Activated CD8-positive, alpha-beta memory T cell treated with anti-CD3 and anti-CD28 coated beads, Interleukin-2, amount 50 U/mL, for 4 hours (primary cell): Measurements from ENCODE around the gene KRT35.
"Not testable (repeated sequence)": the region's sequence is repeated elsewhere in the genome, so short reads cannot be mapped to it uniquely, and the experiment has no call there.

Experiments
- DNase-seq: peaks from one replicate; pipeline ENCODE4 v3.0.0-alpha.2; 2020

The KRT35 gene

DNA sequence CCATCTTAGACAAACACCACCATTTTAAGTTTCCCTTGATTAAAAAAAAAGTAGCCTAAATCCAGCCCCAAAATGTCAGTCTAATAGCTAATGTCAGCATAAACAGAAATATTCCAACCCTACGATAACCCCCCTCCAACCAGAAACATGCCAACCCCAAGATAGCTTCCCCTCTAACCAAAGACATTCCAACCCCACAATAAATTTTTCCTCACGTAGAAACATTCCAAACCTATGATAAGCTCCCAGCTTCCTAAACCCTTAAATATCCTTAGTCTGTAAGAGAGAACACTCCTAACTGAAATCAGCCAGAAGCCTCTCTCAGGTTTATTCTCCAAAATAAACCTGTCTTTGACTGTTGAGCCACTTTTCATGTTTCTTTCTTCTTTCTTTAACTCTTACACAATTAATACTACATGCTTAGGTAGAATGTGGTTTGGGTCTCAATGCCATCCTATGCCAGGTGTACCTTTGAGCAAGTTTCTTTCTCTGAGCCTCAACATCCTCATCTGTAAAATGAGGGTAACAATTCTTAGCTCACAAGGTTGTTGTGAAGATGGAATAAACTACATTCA lies 29.7 kb downstream of the KRT35 start:
- no peak for DNase-seq

DNA sequence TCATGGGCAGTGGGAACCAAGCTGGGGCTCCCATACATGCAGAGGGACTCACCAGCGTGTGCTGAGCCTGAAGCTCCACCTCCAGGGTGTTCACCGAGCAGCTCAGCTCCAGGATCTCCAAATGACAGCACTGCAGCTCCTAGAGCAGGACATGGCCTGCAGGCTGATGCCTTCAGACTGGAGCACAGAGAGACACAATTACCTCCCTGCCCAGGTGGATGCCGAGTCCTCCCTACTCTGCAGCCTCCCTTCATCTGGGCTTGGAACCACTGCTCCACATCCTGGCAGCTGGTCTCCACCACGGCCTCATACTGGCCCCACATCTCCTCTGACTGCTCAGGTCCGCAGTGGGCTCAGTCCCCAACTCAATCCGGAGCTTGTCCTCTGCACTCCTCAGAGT lies 31.9 kb downstream of the KRT35 start:
- no peak for DNase-seq

DNA sequence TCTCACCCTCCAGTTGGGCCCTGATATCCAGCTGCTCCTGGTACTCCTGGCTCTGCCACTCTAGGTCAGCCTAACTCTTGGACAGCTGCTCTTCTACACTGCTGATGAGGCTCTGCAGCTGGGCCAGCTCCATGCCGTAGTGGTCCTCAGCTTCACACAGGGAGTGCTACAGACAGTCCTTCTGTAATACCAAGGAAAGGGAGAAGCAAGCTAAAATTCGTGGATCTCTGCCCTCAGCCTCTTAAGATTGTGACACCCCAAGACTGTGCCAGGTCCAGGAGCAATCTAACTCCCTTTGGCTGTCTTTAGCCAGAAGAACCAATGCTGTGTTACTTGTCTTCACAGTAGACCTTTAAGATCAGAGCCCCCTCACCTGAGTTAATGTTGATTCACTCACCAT lies 32.4 kb downstream of the KRT35 start:
- DNase-seq: no peak

DNA sequence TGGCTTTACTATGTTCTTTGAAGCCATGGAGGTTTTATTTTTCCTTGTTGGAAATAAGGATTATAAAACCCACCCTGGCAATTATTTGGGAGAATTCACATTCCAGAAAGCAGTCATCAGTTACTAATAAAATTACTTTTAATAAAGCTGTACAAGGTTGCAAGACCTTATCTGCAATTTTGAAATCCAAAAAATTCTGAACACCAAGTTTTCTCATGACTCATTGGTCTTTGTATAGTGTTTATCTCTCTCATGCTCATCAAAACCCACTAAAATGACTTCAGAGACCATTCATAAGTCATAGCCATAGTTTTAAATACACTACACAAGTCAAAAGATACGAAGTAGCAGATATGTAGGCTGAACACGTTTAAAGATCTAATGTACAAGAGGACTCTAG lies 34.1 kb downstream of the KRT35 start:
- DNase-seq: no peak

DNA sequence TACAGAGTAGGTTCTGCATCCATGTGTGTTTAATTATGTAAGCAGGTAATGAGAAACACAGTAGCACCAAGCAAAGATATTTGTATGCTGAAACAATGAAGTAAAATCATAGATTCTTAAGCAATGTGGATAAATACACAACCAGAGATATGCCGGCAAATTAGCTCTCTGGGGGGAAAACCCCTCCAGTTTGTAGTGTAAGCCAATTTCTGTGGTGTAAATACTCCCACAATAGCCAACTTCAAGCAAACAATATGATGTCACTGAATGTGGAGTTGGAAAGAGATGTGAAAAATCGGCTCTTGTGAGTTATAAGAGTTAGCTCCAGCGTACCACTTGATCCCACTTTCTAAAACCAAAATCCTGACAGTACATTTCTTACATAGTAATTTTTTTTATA lies 36.3 kb downstream of the KRT35 start:
- DNase-seq: no peak

DNA sequence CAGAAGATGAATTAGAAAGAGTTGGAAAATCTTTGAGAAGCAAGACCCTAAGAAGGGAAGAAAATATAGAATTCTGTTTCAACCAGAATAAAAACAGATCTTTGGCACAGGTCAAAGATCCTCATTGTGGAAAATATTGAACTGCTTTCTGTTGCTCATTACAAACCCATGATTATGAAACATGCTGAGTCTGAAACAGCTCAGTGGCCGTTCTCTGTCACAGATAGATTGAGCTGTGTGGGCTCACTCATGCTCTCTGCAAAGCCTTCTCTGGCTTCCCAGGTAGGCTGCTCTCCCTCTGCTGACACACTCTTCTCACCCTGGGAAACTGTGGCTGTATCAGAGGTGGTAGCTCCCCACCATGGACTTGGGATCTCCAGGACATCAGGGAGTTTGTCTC lies 36.8 kb downstream of the KRT35 start:
- no peak for DNase-seq

DNA sequence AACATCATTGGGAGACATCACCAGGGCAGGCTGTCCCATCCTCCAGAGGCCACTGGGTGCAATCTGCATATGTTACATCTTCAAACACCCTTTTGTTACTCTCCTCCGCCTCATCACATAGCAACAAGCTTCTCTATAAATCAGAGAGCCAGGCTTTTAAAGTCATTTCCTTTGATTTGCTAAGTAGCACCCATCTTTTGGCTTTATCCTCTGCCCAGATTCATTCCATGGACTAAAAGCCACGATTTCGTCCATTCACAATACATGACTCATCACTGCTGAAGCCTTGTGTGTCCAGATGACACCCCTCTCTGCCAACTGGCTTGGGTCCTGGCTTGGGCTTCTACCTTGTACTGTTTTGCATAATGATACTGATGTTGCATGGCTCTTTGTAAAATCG lies 38.2 kb downstream of the KRT35 start:
- DNase-seq: no peak

DNA sequence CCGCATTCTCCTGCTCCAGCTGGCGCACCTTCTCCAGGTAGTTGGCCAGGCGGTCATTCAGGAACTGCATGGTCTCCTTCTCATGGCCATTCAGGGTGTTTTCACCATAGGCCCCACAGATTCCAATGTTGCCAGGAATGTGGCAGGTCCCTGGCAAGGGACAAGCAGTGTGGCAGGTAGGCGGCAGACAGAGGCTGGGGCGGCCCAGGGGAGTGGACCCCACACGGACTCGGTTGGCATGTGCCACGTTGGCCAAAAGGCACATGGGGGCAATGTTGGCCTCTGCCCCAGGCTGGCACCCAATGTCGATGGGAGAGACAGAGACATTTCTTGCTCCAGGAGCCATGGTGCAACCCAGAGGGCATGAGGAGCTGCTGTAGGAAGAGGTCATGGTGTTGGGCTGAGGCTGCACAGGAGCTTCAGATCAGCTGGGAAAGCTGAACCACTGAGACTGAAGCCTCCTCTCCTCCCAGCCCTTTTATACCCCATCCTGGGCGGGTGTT lies 40.4 kb downstream of the KRT35 start, which contains the start of gene KRT38:
TSS of gene KRT38 (minus strand) at position 453 of the 503 bp plus-strand sequence. CDS start at position 391, 62 bp downstream.
- DNase-seq: no peak

DNA sequence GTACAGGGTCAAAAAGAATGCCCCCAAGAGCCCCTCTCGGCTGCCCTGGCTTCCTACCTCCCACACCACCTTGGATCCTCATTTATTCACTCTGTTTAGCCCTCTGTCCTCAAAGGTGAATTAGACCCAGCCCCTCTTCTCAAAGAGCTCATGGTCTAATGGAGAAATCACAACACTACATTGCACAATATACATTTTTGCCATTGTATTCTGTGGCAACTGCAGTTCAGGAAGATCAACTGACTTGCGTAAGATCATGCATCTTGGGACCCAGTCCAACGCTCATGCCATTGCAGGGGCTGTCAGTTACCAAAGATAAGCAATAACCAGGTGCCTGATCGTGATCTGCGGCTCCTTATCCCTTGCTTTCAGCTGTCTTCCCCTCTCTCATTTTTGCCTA lies 41.6 kb downstream of the KRT35 start:
- DNase-seq: no peak

DNA sequence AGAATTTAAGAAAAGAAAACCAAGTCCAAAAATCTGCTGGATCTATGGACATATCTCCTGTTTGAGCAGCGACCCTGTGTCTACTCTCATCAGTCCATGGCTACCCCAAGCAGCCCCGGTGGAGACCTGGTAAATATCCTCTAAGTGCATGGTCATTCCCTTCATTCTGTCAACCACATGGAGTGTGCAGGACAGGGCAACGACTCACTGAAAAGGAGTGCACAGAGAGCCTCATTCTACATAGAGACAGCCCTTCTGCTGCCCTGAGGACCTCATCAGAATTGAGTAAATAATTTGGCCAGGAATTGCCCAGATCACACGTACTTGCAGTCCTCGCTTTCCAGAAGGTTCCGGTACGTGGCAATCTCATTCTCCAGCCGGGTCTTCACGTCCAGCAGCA lies 43.2 kb downstream of the KRT35 start:
- no peak for DNase-seq

DNA sequence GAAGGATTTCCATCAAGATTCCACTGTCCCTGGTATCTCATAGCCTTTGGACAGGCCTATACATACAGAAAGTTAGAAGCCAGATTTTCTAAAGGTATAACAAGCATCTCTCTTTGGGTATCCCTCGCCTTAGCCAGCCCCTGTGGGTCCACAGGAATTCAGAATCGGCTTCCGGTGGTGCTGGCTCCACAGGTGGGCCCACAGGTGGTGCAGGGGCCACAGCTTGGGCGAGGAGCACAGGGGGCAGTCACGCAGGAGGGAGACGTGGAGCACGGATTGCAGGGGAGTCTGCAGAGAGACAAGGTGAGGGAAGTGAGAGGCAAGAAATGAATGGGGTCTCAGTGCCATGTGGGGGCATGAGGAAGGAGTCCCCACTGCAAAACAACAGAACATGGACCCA lies 43.7 kb downstream of the KRT35 start:
- DNase-seq: no peak

DNA sequence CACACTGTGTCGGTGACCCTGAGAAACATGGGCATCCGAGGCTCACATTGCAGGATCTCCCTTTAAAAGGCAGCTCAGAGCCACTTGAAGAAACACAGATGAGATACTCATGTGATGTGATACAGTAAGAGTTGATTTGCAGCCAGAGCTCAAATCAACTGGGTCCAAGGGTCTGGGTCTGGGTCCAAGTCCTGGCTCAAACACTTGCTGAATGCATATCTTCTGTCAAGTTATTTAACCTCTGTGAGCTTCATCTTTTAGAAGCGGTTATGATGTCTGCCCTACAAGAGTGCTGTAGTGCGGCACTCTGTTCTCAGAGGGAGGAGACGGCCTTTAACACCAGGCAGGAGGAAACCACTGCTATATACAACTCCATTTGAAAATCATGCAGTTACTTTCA lies 46.5 kb downstream of the KRT35 start:
- no peak for DNase-seq

DNA sequence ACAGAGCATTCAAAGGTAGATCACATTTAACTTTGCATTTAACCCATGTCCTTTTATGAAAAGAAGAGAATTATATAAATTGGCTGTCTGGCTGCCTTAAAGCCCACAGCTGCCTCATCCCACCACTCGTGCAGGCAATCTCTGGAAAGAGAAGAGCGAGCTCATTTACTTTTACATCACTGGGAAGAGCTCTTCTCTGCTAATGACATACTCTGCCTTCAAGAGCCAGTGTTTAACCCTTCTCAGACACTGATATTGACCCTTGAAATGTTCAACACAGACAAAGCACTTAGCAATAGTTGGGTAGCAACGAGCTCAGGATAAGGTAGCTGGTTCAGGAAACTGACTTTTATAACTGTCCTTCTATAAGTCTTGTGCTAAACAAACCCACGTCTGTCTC lies 46.9 kb downstream of the KRT35 start:
- DNase-seq: no peak

DNA sequence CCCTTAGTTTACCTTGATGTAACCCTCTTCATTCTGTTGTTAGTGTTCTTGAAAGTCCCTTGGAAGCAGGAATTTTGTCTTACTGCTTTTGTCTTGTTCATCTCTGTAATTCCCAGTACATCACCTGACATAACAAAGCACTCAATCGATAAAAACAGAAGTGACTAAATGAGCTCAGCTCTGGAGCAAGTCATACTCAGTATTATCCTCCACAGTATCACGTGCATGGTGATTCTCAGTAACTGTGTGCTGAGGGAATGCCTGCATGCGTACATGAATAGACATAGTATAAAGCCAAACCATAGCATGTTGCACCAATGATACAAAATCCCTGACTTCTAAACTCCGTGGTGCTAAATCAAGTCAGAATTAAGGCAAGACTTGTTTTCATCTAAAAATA lies 47.4 kb downstream of the KRT35 start:
- no peak for DNase-seq

DNA sequence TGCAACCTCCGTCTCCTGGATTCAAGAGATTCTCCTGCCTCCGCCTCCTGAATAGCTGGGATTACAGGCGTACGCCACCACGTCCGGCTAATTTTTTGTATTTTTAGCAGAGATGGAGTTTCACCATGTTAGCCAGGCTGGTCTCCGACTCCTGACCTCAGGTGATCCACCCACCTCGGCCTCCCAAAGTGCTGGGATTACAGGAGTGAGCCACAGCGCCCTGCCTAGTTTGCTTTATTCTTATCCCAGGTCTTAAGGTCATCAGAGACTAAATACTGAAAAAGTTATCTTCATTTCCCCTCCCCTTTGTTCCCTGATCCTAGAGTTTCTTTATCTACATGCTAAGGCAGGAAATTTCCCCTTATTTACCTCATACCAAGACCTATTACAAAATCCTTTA lies 50.6 kb downstream of the KRT35 start:
- DNase-seq: not testable (repeated sequence)

DNA sequence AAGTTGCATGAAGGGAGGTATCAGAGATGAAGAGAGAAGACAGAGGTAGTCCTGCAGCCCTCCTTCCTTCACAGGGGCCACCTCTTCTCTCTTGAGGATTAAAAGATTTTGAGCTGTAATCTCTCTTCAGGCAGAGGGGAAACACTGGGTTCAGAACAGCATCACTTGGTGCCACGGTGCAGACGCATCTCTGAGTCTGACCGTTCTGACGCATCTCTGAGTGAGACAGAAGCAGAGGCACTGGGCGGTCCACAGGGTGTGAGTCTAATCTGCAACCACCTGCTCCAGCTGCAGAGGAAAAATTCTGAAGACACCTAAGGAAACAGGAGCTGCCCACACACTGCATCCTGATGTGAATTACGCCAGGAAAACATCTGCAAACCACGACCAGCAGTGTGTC lies 51.3 kb downstream of the KRT35 start:
- no peak for DNase-seq

DNA sequence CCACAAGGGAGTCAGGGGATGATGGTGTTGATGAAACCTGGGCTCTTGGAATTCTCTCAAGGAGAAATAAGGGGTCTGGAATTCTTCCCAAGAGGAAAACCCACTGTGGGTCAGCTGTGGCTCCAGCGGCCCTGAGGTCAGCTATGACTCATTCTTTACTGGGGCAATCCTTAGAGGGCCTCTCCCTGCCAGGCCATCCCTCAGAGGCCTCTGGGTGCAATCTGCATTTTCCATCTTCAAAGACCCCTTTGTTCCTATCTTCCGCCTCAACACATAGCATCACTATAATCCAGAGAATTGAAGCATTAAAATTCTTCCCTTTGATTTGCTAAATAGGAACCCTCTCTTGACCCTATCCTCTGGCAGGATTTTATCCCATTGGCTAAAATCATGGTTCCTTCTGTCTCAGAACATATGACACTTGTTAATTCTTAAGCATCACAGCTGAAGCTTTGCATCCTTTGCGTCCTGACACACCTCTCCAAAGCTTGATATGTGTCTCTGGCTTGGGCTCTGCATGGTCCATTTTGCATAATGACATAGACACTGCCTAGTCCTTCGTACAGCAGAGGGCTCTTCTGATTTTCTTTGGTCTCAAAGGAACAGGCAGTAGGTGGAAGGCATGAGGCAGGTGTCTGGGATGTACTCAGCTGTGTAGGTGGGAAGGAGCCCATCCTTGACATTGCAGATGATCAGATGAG lies 52.2 kb downstream of the KRT35 start:
- no peak for DNase-seq
